HG02610 (cell line): ENCODE results near the gene ARIH2.
A peak's percentile ranks its signal among the peaks of the same experiment; 100 is the strongest.
"Not testable (repeated sequence)": the region's sequence is repeated elsewhere in the genome, so short reads cannot be mapped to it uniquely, and the experiment has no call there.

Experiments used
- ATAC-seq: cut with Tn5 transposase; IDR thresholded peaks from one replicate; pipeline ENCODE4 v1.9.1; 2021; ENCODE audit warnings: mild to moderate bottlenecking, moderate library complexity; ENCODE audit not compliant: unreplicated experiment

Gene ARIH2

DNA sequence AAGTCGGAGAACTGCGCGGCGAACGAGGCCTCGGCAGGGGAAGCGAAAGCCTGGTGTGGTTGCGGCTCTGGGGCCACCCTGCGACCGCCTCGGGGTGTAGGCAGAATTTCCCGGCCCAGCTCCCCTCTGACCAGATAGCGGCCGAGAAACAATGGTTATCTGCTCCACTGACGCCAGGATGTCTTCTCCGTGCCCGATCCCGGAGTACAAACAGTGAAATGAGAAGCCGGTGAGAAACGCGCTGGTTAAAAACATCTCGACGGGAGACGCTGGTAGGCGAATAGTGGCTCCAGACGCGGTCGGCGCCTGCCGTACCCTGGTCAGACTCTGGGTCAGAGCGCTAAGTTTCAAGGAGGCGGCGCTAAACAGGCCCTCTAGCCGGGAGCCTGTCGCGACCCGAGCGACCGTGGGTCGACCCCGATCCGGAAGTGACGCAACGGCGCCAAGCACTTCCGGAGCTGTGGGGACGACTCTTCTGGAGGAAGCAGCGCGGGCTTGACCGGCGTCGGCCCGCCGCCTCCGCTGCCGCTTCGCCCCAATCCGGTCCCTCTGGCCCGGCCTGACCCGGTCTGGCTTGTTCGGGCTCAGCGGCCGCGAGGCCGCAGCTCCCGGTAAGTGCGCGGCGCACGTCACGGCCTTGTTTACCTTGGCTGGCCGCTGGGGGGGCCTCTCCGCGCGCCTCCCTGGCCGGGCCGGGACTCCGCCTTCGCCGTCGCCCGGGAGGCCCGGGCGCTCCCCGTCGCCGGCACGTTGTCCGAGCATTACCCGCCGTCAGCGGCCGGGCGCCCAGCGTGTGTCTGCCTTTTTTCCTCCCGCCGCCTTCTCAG is at the start of gene ARIH2:
Gene ARIH2, plus strand, starts transcription at position 455 of the 827 bp plus-strand sequence. CDS start 8,717 bp downstream, outside the sequence.
- ATAC-seq: peak; percentile 85

DNA sequence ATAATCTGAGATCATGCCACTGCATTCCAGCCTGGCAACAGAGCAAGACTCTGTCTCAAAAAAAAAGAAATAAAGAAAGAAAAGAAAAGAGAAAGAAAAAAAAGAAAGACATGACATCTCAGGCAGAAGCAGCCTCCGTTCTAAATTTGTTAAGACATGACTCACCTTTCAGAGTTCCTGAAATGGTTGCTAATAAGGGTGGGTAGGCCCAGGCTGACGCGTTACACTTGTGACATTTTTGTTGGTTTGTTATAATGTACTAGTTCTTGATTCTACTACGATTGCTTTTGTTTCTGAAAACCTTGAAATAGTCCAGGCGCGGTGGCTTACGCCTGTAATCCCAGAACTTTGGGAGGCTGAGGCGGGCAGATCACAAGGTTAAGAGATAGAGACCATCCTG is 41.0 kb upstream of the ARIH2 start:
- no peak for ATAC-seq

DNA sequence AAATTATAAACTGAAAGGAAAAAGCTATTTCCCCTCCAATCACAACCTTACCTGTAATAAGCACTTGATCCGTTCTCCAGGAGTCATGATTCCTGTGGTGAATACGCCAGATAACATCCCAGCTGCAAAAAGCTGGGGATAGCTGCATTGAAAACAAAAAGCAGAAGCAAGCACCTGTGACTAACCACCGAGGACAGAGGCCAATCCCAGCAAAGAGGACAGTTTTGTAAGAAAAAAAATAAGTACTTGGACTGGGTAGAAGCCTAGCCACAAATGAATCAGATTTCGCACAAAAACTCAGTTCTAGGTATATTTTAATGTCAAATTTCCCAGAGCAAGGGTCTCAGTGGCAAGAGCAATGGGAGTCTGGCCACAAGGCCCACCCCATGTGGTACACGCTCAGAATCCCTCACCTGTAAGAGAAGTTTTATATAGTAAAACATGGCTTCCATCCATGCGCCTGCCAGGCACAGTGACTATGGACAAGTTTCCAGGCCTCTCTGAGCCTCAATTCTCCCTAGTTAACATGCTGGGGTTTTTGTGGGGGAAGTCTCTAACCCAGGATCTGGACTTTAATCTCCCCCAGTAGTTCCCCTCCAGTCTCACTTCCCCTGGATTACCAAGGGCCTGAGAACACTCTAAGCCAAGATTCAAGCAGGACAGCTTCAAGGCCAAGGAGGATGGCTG is 39.2 kb upstream of the ARIH2 start:
- ATAC-seq: no peak

DNA sequence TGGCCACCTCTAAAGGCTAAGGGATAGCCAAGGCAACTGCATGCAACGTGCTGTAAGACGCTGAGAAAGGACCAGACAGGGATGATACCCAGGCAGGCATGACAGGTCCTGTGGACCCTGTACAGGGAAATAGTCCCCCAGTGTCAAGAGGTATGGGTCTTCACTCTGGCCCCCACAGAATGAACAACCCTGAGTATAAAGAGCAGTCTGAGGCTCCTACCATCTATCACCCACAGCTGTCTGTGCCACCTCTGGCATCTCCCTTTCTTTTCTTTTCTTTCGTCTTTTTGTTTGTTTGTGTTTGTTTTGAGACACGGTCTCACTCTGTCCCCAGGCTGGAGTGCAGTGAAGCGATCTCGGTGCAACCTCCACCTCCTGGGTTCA is 38.7 kb upstream of the ARIH2 start:
- ATAC-seq: no peak

DNA sequence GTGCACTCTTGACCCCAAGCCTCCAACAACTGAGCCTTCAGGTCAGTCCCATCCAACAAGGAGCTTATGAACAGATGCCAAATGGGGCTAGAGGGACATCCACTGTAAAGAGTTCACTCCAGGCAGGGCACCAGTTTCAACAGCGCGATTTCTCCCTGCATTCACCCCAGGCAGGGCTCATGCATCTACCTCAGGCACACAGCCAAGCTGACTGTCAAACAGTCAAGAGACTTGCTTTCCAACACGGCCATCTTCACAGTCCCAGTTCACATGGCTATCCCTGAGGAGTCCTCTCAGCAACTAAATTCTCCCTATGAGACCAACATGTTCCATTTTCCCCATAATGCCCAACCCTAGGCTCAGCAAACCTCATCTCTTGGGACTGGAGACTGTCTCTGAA is 37.6 kb upstream of the ARIH2 start:
- no peak for ATAC-seq

DNA sequence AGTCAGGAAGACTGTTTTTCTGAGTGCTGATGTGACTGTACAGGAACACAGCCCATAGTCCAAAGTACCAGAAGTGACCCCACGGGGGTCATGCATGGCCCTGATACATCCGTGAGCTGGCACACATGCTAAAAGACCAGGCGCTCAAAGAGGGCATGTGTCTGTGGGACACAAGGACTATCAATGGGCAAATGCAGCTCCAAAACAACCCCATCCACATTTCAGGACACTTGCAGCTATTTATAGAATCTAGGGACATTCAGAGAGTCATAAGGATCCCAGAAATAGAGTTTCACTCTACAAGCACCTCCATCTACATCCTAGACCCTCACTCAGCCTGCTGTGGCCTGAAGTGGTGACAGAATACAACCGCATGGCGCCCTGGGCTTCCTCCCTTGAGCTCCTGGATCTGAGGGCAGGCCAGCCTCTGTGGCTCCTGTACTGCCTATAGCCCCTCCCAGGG is 37.0 kb upstream of the ARIH2 start:
- ATAC-seq: no peak

DNA sequence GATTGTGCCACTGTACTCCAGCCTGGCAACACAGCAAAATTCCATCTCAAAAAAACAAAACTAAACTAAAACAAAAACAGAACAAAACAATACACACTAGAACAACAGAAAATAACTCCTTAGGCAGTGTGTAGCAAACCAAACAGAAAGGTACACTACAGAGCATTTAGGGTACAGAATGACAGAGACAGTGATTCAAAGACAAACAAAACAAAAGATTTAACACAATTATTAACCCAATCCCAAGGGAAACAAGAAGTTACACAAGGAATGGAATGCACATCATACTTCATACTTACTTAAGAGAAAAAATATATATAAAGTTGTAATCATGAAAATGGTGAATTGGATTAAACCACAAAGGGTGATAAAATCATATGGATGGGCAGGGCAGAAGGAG is 32.9 kb upstream of the ARIH2 start:
- ATAC-seq: no peak

DNA sequence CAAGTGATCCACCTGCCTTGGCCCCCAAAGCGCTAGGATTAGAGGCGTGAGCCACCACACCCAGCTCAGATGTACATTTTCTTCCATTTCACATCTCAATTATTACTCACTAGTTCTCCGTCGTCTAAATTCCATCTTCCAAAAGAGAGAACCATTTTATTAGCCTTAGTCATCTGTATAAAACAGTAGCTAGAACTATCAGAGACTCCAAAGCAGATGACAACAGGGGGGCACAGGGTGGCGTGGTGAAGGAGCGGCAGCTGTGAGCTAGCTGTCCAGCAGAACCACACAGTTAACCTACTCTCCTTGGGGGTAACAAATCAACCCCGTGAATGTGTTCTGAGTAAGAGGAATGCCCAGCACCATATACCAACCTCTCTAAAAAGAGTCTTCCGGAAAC is 27.0 kb upstream of the ARIH2 start:
- no peak for ATAC-seq

DNA sequence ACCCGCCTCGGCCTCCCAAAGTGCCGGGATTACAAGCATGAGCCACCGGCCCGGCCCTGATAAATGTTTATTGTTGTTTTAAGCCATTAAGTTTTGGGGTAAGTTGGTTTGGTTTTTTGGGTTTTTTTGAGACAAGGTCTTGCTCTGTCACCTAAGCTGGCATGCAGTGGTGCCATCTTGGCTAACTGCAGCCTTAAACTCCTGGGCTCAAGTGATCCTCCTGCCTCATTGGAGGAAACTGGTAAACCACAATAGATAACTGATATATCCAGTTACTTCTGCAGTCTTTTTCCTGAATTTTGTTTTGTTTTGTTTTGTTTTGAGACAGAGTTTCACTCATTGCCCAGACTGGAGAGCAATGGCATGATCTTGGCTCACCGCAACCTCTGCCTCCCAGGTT is 24.1 kb upstream of the ARIH2 start:
- ATAC-seq: no peak

DNA sequence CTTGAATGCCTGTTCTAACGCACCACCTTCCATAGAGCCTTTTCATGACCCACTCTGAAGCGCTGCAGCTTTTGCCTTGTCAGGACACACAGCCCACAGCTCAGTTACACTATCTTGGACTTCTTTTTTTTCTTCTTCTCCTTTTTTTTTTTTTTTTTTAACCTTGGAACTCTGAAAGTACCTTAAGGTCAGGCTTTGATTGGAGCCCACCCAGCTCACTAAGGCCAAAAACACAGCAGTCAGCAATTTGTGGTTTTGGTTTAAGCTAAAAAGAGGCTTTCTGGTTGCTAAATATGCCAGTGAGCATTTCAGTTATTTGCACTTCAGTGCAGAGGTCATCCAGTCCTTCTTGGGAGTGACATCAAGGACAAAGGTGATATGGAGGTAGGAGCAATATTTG is 21.7 kb upstream of the ARIH2 start:
- no peak for ATAC-seq

DNA sequence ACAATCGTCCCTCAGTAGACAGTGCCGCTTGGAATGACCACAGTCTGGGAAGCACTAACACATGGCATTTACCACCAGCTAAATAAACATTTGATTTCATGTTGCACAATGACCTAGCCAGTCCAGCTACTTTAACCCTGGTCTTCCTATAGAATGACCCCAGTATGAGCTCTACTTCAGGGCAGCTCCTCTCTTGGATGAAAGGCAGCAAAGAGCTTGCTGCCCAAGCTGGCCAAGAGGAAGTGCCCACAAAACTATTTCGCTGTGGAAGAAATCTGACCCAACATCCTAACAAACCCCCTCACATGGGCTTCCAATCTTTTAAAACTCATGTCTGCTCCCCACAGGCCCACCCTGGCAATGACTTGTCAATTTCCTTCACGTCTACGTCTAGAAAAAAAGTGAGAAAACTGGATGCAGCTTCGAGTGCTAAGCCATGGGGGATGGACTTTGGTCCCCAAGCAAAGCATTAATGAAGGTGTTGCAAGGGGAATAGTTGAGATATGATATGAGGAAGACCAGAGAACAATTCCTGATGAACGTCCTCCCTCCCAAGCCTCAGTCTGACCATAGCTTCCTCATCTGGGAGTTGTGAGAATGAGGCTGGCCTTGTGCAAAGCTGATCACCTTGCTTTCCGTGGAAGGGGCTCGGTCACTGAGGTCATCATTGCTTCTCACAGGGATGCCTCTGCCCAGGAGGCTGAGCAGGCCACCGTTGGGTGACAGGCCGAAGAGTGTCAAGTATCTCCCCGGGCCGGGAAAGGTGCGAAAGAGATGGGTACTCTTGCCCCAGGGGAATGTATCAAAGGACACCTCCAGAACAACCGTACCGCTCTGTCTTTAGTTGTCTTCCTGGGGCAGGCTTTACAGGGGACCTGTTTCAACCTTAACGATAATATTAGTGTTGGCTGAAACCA is 20.9 kb upstream of the ARIH2 start:
- peak; percentile 6 for ATAC-seq

DNA sequence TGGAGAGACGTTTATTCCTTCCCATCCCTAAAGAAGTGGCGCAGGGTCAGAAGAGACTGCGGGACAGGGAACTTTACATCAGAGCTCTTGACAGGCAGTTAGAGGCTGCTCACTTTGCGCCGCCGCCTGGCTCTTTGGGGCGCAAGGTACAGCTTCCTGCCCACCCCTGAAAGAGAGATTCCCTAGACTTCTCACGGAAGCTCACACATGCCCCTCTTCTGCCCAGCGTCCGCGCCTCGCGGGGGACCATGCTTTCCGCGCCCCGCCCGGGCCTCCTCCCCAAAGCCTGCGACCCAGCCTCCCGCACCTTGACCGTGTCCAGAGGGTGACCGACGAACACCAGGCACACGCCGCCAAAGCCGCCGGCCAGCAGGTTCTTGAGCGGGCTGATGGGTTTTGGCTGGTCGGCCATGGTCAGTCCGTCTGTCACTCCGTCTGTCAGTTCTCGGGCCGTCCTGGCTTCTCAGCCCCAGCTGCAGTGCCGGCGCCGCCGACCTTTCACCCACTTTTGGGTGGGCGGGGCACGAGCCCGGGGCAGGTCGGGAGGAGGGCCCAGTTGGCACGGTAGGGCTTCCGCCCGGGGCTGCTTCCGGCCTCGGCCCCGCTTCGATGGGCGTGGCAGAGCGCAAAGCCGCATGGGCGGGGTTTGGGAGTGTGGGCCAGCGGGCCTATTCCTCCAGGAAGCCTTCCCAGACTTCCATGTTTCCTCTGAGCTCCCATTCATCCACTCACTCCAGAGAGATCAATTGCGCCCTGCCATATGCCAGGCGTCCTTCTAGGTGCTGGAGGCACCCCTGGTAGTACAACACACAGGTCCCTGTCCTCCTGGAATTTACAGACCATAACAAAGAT is 20.0 kb upstream of the ARIH2 start, which contains the start of gene SLC25A20:
Gene SLC25A20, minus strand, starts transcription at position 500 of the 852 bp plus-strand sequence. Its CDS starts 88 bp downstream, at position 412.
- peak; percentile 90 for ATAC-seq

DNA sequence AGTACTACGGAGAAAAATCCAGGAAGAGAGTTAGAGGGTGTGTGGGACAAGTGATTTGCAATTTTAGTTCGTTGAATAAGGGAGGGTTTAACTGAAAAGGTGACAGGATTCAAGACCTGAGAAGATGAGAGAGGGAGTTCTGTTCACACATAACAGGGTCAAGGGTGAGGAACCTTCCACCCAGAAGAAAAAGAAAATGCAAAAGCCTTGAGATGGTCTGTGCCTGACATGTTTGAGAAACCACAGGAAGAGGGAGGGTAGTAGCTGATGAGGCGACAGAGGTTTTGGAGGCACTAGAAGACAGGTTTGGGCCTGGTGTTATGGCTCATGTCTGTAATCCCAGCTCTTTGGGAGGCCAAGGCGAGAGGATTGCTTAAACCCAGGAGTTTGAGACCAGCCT is 19.4 kb upstream of the ARIH2 start:
- no peak for ATAC-seq

DNA sequence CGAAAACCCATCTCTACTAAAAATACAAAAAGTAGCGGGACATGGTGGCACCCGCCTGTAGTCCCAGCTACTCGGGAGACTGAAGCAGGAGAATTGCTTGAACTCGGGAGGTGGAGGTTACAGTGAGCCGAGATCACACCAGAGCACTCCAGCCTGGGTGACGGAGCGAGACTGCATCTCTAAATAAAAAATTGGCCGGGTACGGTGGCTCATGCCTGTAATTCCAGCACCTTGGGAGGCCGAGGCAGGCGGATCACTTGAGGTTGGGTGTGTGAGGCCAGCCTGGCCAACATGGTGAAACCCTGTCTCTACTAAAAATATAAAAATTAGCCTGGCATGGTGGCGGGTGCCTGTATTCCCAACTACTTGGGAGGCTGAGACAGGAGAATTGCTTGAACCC is 11.6 kb upstream of the ARIH2 start:
- not testable (repeated sequence) for ATAC-seq

DNA sequence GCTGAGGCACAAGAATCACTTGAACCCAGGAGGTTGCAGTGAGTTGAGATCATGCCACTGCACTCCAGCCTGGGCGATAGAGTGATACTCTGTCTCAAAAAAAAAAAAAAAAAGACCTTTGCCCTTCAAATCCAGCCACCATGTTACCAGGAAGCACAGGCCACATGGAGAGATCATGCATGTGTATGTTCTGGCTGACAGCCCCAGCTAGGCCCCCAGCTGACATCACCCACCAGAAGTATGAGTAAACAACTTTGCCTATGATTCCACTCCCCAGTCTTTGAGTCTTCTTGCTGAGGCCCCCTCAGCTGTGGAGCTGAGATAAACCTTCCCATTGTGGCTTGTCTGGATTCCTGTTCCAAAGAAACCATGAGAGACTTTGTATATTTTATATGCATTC is 3.3 kb upstream of the ARIH2 start:
- ATAC-seq: no peak

DNA sequence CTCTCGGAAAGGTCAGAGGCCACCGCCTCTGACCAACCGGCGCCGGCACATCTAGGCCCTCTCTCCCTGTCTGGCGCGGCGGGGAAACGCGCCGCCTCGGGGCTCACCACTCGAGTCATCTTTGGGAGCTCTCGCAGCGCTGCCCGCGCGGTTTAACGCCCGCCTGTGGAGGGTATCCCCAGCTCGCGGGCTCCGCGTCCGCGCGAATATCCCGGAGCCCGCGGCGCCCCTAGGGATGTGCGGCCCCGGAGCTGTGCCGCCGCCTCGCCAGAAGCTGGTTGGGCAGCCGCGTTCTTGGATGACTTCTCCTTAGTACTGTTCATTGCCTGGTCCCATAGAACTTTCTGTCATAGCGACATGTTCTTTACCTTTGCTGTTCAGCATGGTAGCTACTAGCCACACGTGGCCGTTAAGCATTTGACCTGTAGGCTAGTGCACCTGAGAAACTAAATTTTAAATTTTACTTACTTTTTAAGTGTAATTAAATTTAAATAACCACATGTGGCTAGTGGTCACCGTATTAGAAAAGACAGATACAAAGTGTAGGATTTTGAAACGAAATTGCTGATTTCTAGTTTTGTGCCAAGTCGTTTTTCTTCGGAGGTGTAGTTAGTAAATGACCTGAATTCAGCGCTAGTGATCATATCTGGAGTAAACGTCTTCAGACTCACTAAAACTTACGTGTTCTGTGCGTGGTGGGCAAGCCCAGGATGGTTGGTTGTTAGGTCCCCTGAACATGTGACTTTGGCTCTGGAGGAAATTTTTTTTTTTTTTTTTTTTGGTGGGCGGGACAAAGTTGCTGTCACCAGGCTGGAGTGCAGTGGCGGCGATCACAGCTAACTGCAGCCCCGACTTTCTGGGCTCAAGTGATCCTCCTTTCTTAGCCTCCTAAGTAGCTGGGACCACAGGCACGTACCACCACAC is 835 bp downstream of the ARIH2 start:
- peak; percentile 4 for ATAC-seq

DNA sequence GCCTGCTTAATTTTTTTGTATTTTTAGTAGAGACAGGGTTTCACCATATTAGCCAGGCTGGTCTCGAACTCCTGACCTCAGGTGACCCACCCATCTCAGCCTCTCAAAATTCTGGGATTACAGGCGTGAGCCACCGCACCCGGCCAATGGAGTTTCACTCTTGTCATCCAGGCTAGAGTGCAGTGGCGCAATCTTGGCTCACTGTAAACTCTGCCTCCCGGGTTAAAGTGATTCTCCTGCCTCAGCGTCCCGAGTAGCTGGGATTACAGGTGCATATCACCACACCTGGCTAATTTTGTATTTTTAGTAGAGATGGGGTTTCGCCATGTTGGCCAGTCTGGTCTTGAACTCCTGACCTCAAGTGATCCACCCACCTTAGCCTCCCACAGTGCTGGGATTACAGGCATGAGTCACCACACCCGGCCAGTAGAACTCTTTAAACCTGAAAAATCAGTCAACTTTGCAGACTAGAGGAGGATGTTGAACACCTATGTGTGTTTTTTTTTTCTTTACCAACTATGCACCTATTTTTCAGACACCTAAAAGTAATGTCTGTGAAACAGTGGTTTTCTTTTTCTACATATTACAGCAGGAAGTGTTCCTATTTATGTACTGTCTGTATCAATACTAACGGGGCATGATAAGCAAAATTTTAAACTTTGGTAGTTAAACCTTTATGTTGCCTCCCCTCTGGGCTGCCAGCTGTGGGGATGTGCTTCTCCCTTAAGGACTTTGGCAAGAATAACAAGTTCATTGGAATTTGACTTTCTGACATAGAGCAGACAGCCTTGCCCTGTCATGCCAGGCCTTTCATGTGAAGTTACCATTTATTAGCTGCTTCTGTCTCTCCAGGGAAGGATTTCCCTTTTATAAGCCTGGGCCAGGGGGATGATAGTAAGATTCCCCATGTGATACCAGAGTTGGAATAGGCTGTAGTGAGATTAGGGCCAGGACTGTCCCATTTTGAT is 8.1 kb downstream of the ARIH2 start:
- no peak for ATAC-seq

DNA sequence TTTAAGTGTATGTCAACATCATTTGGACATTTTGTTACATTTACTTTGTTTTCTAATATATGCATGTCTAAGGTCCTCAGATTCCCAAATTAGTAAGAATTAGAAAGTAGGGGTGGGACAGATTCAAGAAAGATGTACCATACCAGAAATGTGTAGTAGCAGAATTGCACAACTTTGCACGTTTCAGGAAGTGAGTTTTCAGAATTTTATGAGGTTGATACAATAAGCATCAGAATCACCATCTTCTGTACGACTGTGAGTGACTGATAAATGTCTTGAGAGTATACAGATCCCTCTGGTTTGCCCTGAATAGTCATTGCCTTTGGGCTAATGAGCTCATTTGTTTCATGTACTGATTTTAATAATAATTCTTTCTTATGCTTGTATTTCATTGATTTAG is 9.3 kb downstream of the ARIH2 start:
- ATAC-seq: no peak
